Caki2 (cell line): ENCODE measurements around the gene UGT1A5. TPM values are rescaled to one million over a fixed set of nuclear protein-coding genes. Genes with fewer than 3 reads are reported as not detected.

Source experiments
- DNase-seq: peaks from one replicate; pipeline ENCODE4 v3.0.0-alpha.2; 2015; ENCODE audit warnings: low read depth
- in situ Hi-C: cut with HindIII; loops from 2 replicates; pipeline ENCODE4 v1.10.0; 2016; ENCODE audit warnings: low sequenced_read_pairs, low pct_unique_long_range_greater_than_20kb, mixed read lengths
- total RNA-seq: library from RNA; depleted of rRNA; stranded (reverse); fragments of >200 nt; shearing (Covaris generic); gene quantifications from 2 replicates; pipeline ENCODE4 v1.2.3, GENCODE V29; 2014; ENCODE audit warnings: low replicate concordance; rRNA removed

UGT1A5 gene
- total RNA-seq, 1 experiment from 2014 or later = not detected

GRCh38 chr2:233815861-233816260 is 103.2 kb downstream of the UGT1A5 start:
- DNase-seq = no peak

GRCh38 chr2:233816334-233816733 is 103.6 kb downstream of the UGT1A5 start:
- DNase-seq = no peak
- in situ Hi-C loops = no loop called here

More at GRCh38 chr2:233815861-233816260, 103.2 kb downstream of the UGT1A5 start:
- in situ Hi-C loops = no loop called here

- in situ Hi-C loops = no loop called here
- DNase-seq = no peak
Measured at GRCh38 chr2:233816771-233817170, 104.1 kb downstream of the UGT1A5 start.

GRCh38 chr2:233817361-233817911 is 104.7 kb downstream of the UGT1A5 start:
- DNase-seq = no peak
- in situ Hi-C loops = no loop called here

GRCh38 chr2:233817995-233818638 is 105.4 kb downstream of the UGT1A5 start:
- DNase-seq = no peak
- in situ Hi-C loops = no loop called here

GRCh38 chr2:233818639-233819621 is 106.2 kb downstream of the UGT1A5 start:
- in situ Hi-C loops = no loop called here
- DNase-seq = no peak

- in situ Hi-C loops = no loop called here
- DNase-seq = no peak
Measured at GRCh38 chr2:233819884-233820773, 107.4 kb downstream of the UGT1A5 start.

- in situ Hi-C loops = no loop called here
Measured at GRCh38 chr2:233820774-233821105, 108.0 kb downstream of the UGT1A5 start.

GRCh38 chr2:233821196-233821595 is 108.5 kb downstream of the UGT1A5 start:
- in situ Hi-C loops = no loop called here

More at GRCh38 chr2:233820774-233821105, 108.0 kb downstream of the UGT1A5 start:
- no peak for DNase-seq

GRCh38 chr2:233821709-233822100 is 109.0 kb downstream of the UGT1A5 start:
- in situ Hi-C loops = no loop called here

More at GRCh38 chr2:233821196-233821595, 108.5 kb downstream of the UGT1A5 start:
- DNase-seq = no peak

GRCh38 chr2:233822101-233822771 is 109.5 kb downstream of the UGT1A5 start:
- no peak for DNase-seq
- in situ Hi-C loops = no loop called here

More at GRCh38 chr2:233821709-233822100, 109.0 kb downstream of the UGT1A5 start:
- DNase-seq = no peak

Other genes starting within 250 kb of the UGT1A5 start
- 12.2 and 23.4 TPM in 2 replicates for gene USP40, start 146.1 kb upstream of the UGT1A5 start, total RNA-seq
- gene UGT1A8, start 95.3 kb upstream of the UGT1A5 start, total RNA-seq = 0.87 and 2.2 TPM in 2 replicates
- not detected in 2 replicates for gene UGT1A10, start 76.5 kb upstream of the UGT1A5 start, total RNA-seq
- 127 and 161 TPM in 2 replicates for gene UGT1A9, start 41.0 kb upstream of the UGT1A5 start, total RNA-seq
- gene UGT1A7, start 31.0 kb upstream of the UGT1A5 start, total RNA-seq = 39.2 and 45.3 TPM in 2 replicates
- gene UGT1A6, start 20.0 kb upstream of the UGT1A5 start, total RNA-seq = 130 and 145 TPM in 2 replicates
- 0.10 and 3.3 TPM in 2 replicates for gene UGT1A4, start 5.8 kb downstream of the UGT1A5 start, total RNA-seq
- gene UGT1A3, start 16.1 kb downstream of the UGT1A5 start, total RNA-seq = 0.78 TPM in 1 of 2 replicates, not detected in the other
- 6.9 and 10.4 TPM in 2 replicates for gene UGT1A1, start 47.4 kb downstream of the UGT1A5 start, total RNA-seq
- gene MROH2A, start 65.4 kb downstream of the UGT1A5 start, total RNA-seq = not detected in 2 replicates
- 33.9 and 34.9 TPM in 2 replicates for gene HJURP, start 141.6 kb downstream of the UGT1A5 start, total RNA-seq
- 0.37 TPM in 1 of 2 replicates, not detected in the other for gene TRPM8, start 204.5 kb downstream of the UGT1A5 start, total RNA-seq